GM12878 (cell line): ENCODE measurements around the gene ADAP1.

Experiments
- EP300 ChIP-seq, 2 experiments: fragments of 150-350 bp in 1 of 2; IDR thresholded peaks; 2 replicates each; pipeline ENCODE4 v1.6.1; 2011 to 2012; ENCODE audit warnings: low read depth in 2 of 2, low read length in 2 of 2, borderline replicate concordance in 1 of 2, improper control_type of control experiment in 1 of 2, inconsistent platforms in 1 of 2; ENCODE audit not compliant: control insufficient read depth in 1 of 2
- ETV6 ChIP-seq, 2 experiments: fragments of 450-650 bp in 1 of 2; IDR thresholded peaks in 1 of 2; conservative IDR thresholded peaks in 1 of 2; 2 replicates each; pipeline ENCODE4 v1.6.1; 2014; ENCODE audit warnings: antibody characterized with exemption in 1 of 2, borderline replicate concordance in 1 of 2, low read depth in 1 of 2, mild to moderate bottlenecking in 1 of 2, moderate library complexity in 1 of 2
- EZH2 ChIP-seq: IDR thresholded peaks from 2 replicates; pipeline ENCODE4 v1.6.1; 2012; ENCODE audit warnings: low read depth, mild to moderate bottlenecking, control low read depth, inconsistent platforms, low read length, borderline replicate concordance; ENCODE audit not compliant: control insufficient read depth
- JUND ChIP-seq: IDR thresholded peaks from 2 replicates; pipeline ENCODE4 v1.6.1; 2012; ENCODE audit warnings: low read depth, mild to moderate bottlenecking, low read length, improper control_type of control experiment, moderate library complexity
- RCOR1 ChIP-seq: conservative IDR thresholded peaks from 2 replicates; pipeline ENCODE4 v1.6.1; 2012; ENCODE audit warnings: low read depth, low read length, improper control_type of control experiment
- STAT3 ChIP-seq: IDR thresholded peaks from 2 replicates; pipeline ENCODE4 v1.6.1; 2011; ENCODE audit warnings: low read depth, low read length, improper control_type of control experiment
- YY1 ChIP-seq: IDR thresholded peaks from 2 replicates; pipeline ENCODE4 v1.6.1; 2011; ENCODE audit warnings: low read depth, mild to moderate bottlenecking, low read length

DNA sequence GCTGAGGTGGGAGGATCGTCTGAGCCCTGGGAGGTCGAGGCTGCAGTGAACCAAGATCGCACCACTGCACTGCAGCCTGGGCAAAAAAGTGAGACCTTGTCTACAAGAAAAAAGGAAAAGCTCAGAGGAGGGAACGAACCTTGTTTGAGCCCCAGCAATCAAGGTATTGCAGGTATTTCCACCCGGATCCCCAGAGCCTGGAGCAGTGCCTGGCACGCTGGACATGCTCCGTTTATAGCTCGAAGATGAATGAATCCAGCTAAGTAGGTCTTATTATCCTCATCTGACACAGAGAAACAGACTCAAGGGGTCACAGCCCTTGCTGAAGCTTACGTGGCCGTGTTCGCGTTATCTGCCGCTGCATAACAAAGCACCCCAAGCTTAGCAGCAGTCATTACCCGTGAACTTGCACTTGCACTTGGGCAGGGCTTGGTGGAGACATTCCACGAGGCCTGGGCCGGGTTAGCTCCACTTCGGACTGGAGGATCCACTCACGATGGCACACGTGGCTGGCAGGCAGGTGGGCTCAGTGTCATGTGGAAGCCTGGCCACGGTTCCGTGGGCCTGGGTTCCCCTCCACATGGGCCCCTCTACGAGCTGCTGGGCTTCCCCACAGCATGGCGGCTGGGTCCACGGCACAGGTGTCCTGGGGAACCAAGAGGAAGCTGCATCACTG is 24.1 kb upstream of the ADAP1 start:
- no peak for TF ChIP-seq YY1
- TF ChIP-seq STAT3 = no peak
- no peak for TF ChIP-seq RCOR1
- no peak for TF ChIP-seq JUND
- TF ChIP-seq EP300 (IDR thresholded peaks at IDR 0.05; ENCODE audit: borderline replicate concordance in 1 of 2, control insufficient read depth in 1 of 2, low read depth in 2 of 2, low read length in 2 of 2) = no peak
- TF ChIP-seq ETV6 (conservative IDR thresholded peaks at IDR 0.05 in 1 of 2, IDR thresholded peaks at IDR 0.05 in 1 of 2; ENCODE audit: borderline replicate concordance in 1 of 2, low read depth in 1 of 2) = no peak
- TF ChIP-seq EZH2 = no peak
